Measurements from ENCODE around the gene LENG1. TPM values are rescaled to one million over a fixed set of nuclear protein-coding genes. Genes with fewer than 3 reads are reported as not detected.
"Not testable (repeated sequence)": the region's sequence is repeated elsewhere in the genome, so short reads cannot be mapped to it uniquely, and the experiment has no call there.

Gene LENG1
- total and polyA plus RNA-seq, 3 experiments from 2014 or later, result 4.8 to 14.1 (median 6.8) TPM

- H3K4me3 ChIP-seq (ENCODE audit: low read length); H3K9me3 ChIP-seq (ENCODE audit: low read length); H3K27me3 Mint-ChIP-seq; H3K27ac Mint-ChIP-seq; H3K27me3 ChIP-seq (ENCODE audit: insufficient read depth, low read length, poor library complexity, severe bottlenecking); CTCF ChIA-PET; DNase-seq; H3K9me3 Mint-ChIP-seq; POLR2A ChIA-PET; H3K36me3 ChIP-seq (ENCODE audit: insufficient read depth, low read length); H3K27ac ChIP-seq (ENCODE audit: low read depth, low read length): not testable (repeated sequence)
- Mint-ChIP-seq H3K4me3 (peak overlapping the region in 1 of 7 donors; percentile 63), H3K4me1 (peaks cover 25 to 36% (median 29%) of the 10 kb centered on the region in 3 donors), H3K36me3 (peaks cover 0 to 49% (median 12%) of the 10 kb centered on the region in 3 donors)
- H3K4me1 ChIP-seq (ENCODE audit: insufficient read depth, low read length), result peaks cover 13% of the 10 kb centered on the region
These were observed 34.9 kb upstream of the LENG1 start for GRCh38 chr19:54194463-54194862.

- no peak overlapping the region for H3K27ac ChIP-seq (ENCODE audit: low read depth, low read length)
- ChIA-PET CTCF (no interaction called here), POLR2A (interaction anchor here (4.2 kb wide), 1 partner anchor 7 kb away, joined by 68 read pairs; the partner anchor contains the start of gene RPS9)
- no peaks in the 10 kb centered on the region for H3K9me3 Mint-ChIP-seq
- H3K27ac Mint-ChIP-seq, result peak overlapping the region in 3 of 8 donors; percentile 51 to 90 (median 65)
- no peaks in the 10 kb centered on the region for H3K27me3 ChIP-seq (ENCODE audit: insufficient read depth, low read length, poor library complexity, severe bottlenecking)
- no peak overlapping the region for H3K4me3 ChIP-seq (ENCODE audit: low read length)
- peaks cover 30 to 43% (median 37%) of the 10 kb centered on the region in 3 donors for H3K4me1 Mint-ChIP-seq
- H3K27me3 Mint-ChIP-seq, result peaks cover 0 to 7% of the 10 kb centered on the region in 2 donors
- H3K36me3 ChIP-seq (ENCODE audit: insufficient read depth, low read length), result peaks cover 6% of the 10 kb centered on the region
- peaks cover 0 to 51% (median 12%) of the 10 kb centered on the region in 3 donors for H3K36me3 Mint-ChIP-seq
- H3K4me3 Mint-ChIP-seq, result peak overlapping the region; percentile 18 to 97 (median 88)
- H3K4me1 ChIP-seq (ENCODE audit: insufficient read depth, low read length), result peaks cover 21% of the 10 kb centered on the region
- no peaks in the 10 kb centered on the region for H3K9me3 ChIP-seq (ENCODE audit: low read length)
- no peak for DNase-seq
These were observed 33.5 kb upstream of the LENG1 start for GRCh38 chr19:54193011-54193410.

GRCh38 chr19:54191811-54192453 is 32.4 kb upstream of the LENG1 start:
- peak overlapping the region; percentile 100 for H3K27ac ChIP-seq (ENCODE audit: low read depth, low read length)
- no peak for DNase-seq
- Mint-ChIP-seq H3K4me3 (peak overlapping the region; percentile 82 to 99 (median 92)), H3K4me1 (peaks cover 37 to 54% (median 47%) of the 10 kb centered on the region in 3 donors), H3K27ac (peak overlapping the region; percentile 75 to 97 (median 89)), H3K36me3 (peaks cover 0 to 53% (median 12%) of the 10 kb centered on the region in 3 donors), H3K9me3 (no peaks in the 10 kb centered on the region), H3K27me3 (peaks cover 0 to 7% of the 10 kb centered on the region in 2 donors)
- ChIA-PET CTCF (interaction anchor here (1.1 to 1.4 kb wide), 4 partner anchors 15 to 55 kb away, joined by 3 to 4 read pairs (median 4); no protein-coding TSS in a partner anchor), POLR2A (interaction anchor here (1.3 to 4.2 kb wide), 4 partner anchors 8 to 55 kb away, joined by 3 to 68 read pairs (median 54); partner anchors contain the start of genes CNOT3, LENG1 and RPS9)
- no peaks in the 10 kb centered on the region for H3K27me3 ChIP-seq (ENCODE audit: insufficient read depth, low read length, poor library complexity, severe bottlenecking)
- H3K4me1 ChIP-seq (ENCODE audit: insufficient read depth, low read length), result peaks cover 22% of the 10 kb centered on the region
- no peaks in the 10 kb centered on the region for H3K9me3 ChIP-seq (ENCODE audit: low read length)
- peak overlapping the region; percentile 78 for H3K4me3 ChIP-seq (ENCODE audit: low read length)
- peaks cover 6% of the 10 kb centered on the region for H3K36me3 ChIP-seq (ENCODE audit: insufficient read depth, low read length)

- Mint-ChIP-seq H3K9me3 (no peaks in the 10 kb centered on the region), H3K36me3 (peaks cover 0 to 56% (median 12%) of the 10 kb centered on the region in 3 donors), H3K4me3 (peak within 1 kb of the TSS; percentile 88 to 99 (median 92)), H3K27me3 (peaks cover 0 to 7% of the 10 kb centered on the region in 2 donors), H3K27ac (peak within 1 kb of the TSS; percentile 97 to 100 (median 100)), H3K4me1 (peaks cover 37 to 54% (median 47%) of the 10 kb centered on the region in 3 donors)
- Histone ChIP-seq H3K4me1 (ENCODE audit: insufficient read depth, low read length) (peaks cover 22% of the 10 kb centered on the region), H3K27ac (ENCODE audit: low read depth, low read length) (peak within 1 kb of the TSS; percentile 100), H3K36me3 (ENCODE audit: insufficient read depth, low read length) (peaks cover 6% of the 10 kb centered on the region), H3K4me3 (ENCODE audit: low read length) (peak within 1 kb of the TSS; percentile 85), H3K27me3 (ENCODE audit: insufficient read depth, low read length, poor library complexity, severe bottlenecking) (no peaks in the 10 kb centered on the region), H3K9me3 (ENCODE audit: low read length) (no peaks in the 10 kb centered on the region)
- ChIA-PET CTCF (interaction anchor here (1.1 to 1.4 kb wide), 5 partner anchors 10 to 54 kb away, joined by 3 to 4 read pairs (median 3); no protein-coding TSS in a partner anchor), POLR2A (interaction anchor here (0.7 to 4.2 kb wide), 6 partner anchors 9 to 258 kb away, joined by 3 to 68 read pairs (median 26); partner anchors contain the start of genes CNOT3, LENG1, LENG8 and RPS9)
- peak in 4 of 5 donors; percentile 84 to 97 (median 92) for DNase-seq
These were observed 31.7 kb upstream of the LENG1 start, which contains the start of gene TSEN34 for GRCh38 chr19:54191011-54191810. Gene TSEN34 (plus strand): TSS chr19:54191308. CDS start chr19:54191365, 57 bp downstream.

GRCh38 chr19:54190503-54191010 is 31.0 kb upstream of the LENG1 start:
- Mint-ChIP-seq H3K9me3 (no peaks in the 10 kb centered on the region), H3K36me3 (peaks cover 0 to 56% (median 11%) of the 10 kb centered on the region in 3 donors), H3K27me3 (peaks cover 0 to 7% of the 10 kb centered on the region in 2 donors), H3K27ac (peak overlapping the region; percentile 97 to 100 (median 100)), H3K4me1 (peaks cover 37 to 54% (median 45%) of the 10 kb centered on the region in 3 donors), H3K4me3 (peak overlapping the region; percentile 88 to 99 (median 92))
- ChIA-PET CTCF (interaction anchor here (1.1 to 1.4 kb wide), 3 partner anchors 11 to 54 kb away, joined by 3 to 4 read pairs (median 3); no protein-coding TSS in a partner anchor), POLR2A (interaction anchor here (0.7 to 4.2 kb wide), 6 partner anchors 10 to 258 kb away, joined by 3 to 68 read pairs (median 28); partner anchors contain the start of genes CNOT3, LENG1, LENG8 and RPS9)
- peak; percentile 100 for DNase-seq
- H3K27ac ChIP-seq (ENCODE audit: low read depth, low read length), result peak overlapping the region; percentile 100
- peaks cover 22% of the 10 kb centered on the region for H3K4me1 ChIP-seq (ENCODE audit: insufficient read depth, low read length)
- H3K36me3 ChIP-seq (ENCODE audit: insufficient read depth, low read length), result peaks cover 6% of the 10 kb centered on the region
- no peaks in the 10 kb centered on the region for H3K9me3 ChIP-seq (ENCODE audit: low read length)
- H3K27me3 ChIP-seq (ENCODE audit: insufficient read depth, low read length, poor library complexity, severe bottlenecking), result no peaks in the 10 kb centered on the region
- peak overlapping the region; percentile 85 for H3K4me3 ChIP-seq (ENCODE audit: low read length)

GRCh38 chr19:54189735-54190502 is 30.4 kb upstream of the LENG1 start:
- Histone ChIP-seq H3K9me3 (ENCODE audit: low read length) (no peaks in the 10 kb centered on the region), H3K27ac (ENCODE audit: low read depth, low read length) (peak overlapping the region; percentile 100), H3K4me3 (ENCODE audit: low read length) (peak overlapping the region; percentile 85), H3K4me1 (ENCODE audit: insufficient read depth, low read length) (peaks cover 22% of the 10 kb centered on the region), H3K27me3 (ENCODE audit: insufficient read depth, low read length, poor library complexity, severe bottlenecking) (no peaks in the 10 kb centered on the region), H3K36me3 (ENCODE audit: insufficient read depth, low read length) (peaks cover 6% of the 10 kb centered on the region)
- DNase-seq, result peak; percentile 100
- ChIA-PET POLR2A (interaction anchor here (0.6 to 4.2 kb wide), 17 partner anchors 10 to 1464 kb away, joined by 3 to 68 read pairs (median 5); partner anchors contain the start of genes CNOT3, LENG1, LENG8 and MYADM), CTCF (interaction anchor here (1.0 to 2.9 kb wide), 15 partner anchors 8 to 201 kb away, joined by 3 to 17 read pairs (median 6); partner anchors contain the start of genes CNOT3, LENG1, RPS9 and TMC4)
- Mint-ChIP-seq H3K27me3 (peaks cover 0 to 6% of the 10 kb centered on the region in 2 donors), H3K27ac (peak overlapping the region; percentile 97 to 100 (median 100)), H3K36me3 (peaks cover 0 to 54% (median 8%) of the 10 kb centered on the region in 3 donors), H3K9me3 (no peaks in the 10 kb centered on the region), H3K4me1 (peaks cover 38 to 51% (median 41%) of the 10 kb centered on the region in 3 donors), H3K4me3 (peak overlapping the region; percentile 88 to 99 (median 92))

Measured in CD8-positive, alpha-beta memory T cell (primary cell).